ENCODE data around the gene FBLN1.
A peak's percentile ranks its signal among the peaks of the same experiment; 100 is the strongest.
"Not testable (repeated sequence)": the region's sequence is repeated elsewhere in the genome, so short reads cannot be mapped to it uniquely, and the experiment has no call there.

The FBLN1 gene

DNA sequence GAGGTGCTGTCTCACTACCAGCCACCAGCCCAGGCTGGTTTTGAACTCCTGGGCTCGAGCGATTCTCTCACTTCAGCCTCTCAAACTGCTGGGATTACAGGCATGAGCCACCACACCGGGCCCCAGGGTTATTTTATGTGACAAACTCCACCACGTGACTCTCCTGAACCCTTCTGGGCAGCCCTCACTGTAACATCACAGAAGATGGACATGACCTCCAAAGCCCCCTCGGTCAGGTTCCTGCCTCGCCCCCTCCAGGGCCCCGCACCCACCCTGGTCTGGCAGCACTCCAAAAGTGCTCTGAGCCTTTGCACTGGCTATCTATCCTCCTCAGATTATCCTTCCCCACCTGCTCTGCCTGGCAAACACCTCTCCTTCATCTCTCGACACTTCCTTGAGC lies 45.9 kb upstream of the FBLN1 start:
- TF ChIP-seq CTCF (IDR thresholded peaks at IDR 0.05), result no peak
- no peak for DNase-seq
- Mint-ChIP-seq H3K27me3 (ENCODE audit: low read depth, poor library complexity) (peaks cover 6% of the 10 kb centered on the region), H3K27ac (peak overlapping the region; percentile 44), H3K9me3 (no peaks in the 10 kb centered on the region), H3K36me3 (ENCODE audit: low read depth) (no peaks in the 10 kb centered on the region), H3K4me1 (peaks cover 46% of the 10 kb centered on the region), H3K4me3 (no peak overlapping the region)

DNA sequence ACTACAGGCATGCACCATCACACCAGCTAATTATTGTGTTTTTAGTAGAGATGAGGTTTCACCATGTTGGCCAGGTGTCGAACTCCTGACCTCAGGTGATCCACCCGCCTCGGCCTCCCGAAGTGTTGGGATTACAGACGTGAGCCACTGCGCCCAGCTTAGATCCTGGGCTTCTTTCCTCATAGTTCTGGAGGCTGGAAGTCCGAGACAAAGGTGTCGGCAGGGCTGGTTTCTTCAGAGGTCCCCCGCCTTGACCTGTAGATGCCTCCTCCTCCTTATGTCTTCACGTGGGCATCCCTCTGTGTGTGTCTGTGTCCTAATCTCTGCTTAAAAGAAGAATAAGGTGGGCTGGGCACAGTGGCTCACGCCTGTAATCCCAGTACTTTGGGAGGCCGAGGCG lies 44.2 kb upstream of the FBLN1 start:
- Mint-ChIP-seq H3K9me3 (peaks cover 5% of the 10 kb centered on the region), H3K4me1 (peaks cover 42% of the 10 kb centered on the region), H3K4me3 (no peak overlapping the region), H3K27ac (no peak overlapping the region), H3K27me3 (ENCODE audit: low read depth, poor library complexity) (peaks cover 9% of the 10 kb centered on the region), H3K36me3 (ENCODE audit: low read depth) (no peaks in the 10 kb centered on the region)
- no peak for DNase-seq
- no peak for TF ChIP-seq CTCF (IDR thresholded peaks at IDR 0.05)

- peaks cover 9% of the 10 kb centered on the region for H3K9me3 Mint-ChIP-seq
- TF ChIP-seq CTCF (IDR thresholded peaks at IDR 0.05), result no peak
- H3K4me1 Mint-ChIP-seq, result peaks cover 35% of the 10 kb centered on the region
- no peak overlapping the region for H3K27ac Mint-ChIP-seq
- H3K27me3 Mint-ChIP-seq (ENCODE audit: low read depth, poor library complexity), result peaks cover 9% of the 10 kb centered on the region
- H3K4me3 Mint-ChIP-seq, result no peak overlapping the region
- peaks cover 2% of the 10 kb centered on the region for H3K36me3 Mint-ChIP-seq (ENCODE audit: low read depth)
- no peak for DNase-seq
Observed at GRCh38 chr22:45459235-45459634, 43.4 kb upstream of the FBLN1 start.

DNA sequence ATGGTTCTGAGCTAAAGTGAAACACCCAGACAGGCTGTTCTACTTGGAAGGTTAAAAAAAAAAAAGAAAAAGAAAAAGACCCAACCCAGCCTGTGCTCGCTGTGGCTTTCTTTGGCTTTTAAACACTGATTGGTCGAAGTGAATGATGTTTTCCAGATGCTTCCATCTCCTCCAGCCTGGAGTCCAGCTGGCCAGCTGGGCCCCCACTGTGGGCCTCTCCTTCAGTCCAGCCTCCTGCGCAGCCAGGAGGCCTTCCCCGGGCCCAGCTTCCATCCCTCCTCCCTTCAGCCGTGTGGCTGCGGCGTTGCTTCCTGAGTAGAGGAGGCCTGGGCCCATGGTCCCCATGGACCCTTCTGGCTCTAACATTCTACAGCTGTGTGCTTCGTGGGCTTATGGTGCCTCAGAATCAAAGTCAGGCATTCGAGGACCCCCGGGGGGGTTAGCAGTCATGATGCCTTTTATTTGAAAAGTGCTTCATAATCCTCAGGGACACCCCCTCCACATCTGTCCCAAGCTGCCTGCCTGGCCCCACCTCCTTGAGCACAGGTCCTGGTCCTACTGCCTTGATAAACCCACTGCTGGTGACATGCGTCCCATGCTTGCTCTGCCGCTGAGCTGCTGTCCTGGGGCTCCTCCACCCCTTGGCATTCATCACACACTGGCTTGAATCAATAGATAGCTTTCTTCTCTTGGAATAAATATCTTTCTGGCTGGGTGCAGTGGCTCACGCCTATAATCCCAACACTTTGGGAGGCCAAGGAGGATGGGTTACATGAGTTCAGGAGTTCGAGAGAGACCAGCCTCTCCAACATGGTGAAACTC lies 42.2 kb upstream of the FBLN1 start:
- TF ChIP-seq CTCF (IDR thresholded peaks at IDR 0.05), result no peak
- Mint-ChIP-seq H3K9me3 (peaks cover 16% of the 10 kb centered on the region), H3K4me1 (peaks cover 29% of the 10 kb centered on the region), H3K36me3 (ENCODE audit: low read depth) (peaks cover 5% of the 10 kb centered on the region), H3K27me3 (ENCODE audit: low read depth, poor library complexity) (peaks cover 9% of the 10 kb centered on the region), H3K27ac (no peak overlapping the region), H3K4me3 (no peak overlapping the region)
- DNase-seq, result no peak

DNA sequence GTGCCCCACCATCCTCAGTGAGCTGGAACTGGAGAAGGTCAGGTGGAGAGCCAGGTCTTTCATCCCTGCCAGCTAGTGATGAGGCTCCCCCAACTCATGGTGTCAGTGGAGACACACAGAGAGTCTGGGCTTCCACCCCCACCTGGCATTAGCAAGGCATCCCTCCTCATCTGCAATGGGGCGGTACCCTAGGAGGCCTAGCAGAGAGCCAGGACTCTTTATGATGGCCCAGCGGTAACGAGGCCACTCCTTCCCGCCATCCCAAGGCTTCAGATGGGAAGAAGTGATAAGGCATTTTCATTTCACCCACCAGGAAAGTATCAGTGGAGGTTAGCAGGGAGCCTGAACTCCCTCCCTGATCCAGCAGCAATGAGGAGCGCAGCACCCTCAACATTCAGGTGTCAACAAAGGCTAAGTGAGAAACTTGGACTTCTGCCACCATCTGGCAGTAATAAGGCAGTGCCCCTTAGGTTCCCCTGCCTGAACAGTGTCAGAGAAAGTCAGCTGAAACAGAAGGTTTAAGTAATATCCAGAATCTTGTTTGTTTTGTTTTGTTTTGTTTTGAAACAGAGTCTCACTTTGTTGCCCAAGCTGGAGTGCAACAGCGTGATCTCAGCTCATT lies 40.5 kb upstream of the FBLN1 start:
- Mint-ChIP-seq H3K27ac (no peak overlapping the region), H3K4me3 (no peak overlapping the region), H3K27me3 (ENCODE audit: low read depth, poor library complexity) (peaks cover 9% of the 10 kb centered on the region), H3K9me3 (peaks cover 25% of the 10 kb centered on the region), H3K36me3 (ENCODE audit: low read depth) (peaks cover 5% of the 10 kb centered on the region), H3K4me1 (peaks cover 22% of the 10 kb centered on the region)
- peak; percentile 38 for TF ChIP-seq CTCF (IDR thresholded peaks at IDR 0.05)
- DNase-seq, result no peak

DNA sequence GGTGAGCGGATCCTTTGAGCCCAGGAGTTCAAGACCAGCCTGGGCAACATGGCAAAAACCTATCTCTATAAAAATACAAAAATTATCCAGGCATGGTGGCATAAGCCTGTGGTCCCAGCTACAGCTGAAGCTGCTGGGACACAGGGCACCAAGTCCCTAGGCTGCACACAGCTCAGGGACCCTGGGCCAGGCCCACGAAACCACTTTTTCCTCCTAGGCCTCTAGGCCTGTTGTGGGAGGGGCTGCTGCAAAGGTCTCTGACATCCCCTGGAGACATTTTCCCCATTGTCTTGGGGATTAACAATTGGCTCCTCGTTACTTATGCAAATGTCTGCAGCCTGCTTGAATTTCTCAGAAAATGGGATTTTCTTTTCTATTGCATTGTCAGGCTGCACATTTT lies 39.0 kb upstream of the FBLN1 start:
- not testable (repeated sequence) for H3K27ac Mint-ChIP-seq; H3K36me3 Mint-ChIP-seq (ENCODE audit: low read depth); DNase-seq; H3K27me3 Mint-ChIP-seq (ENCODE audit: low read depth, poor library complexity); H3K4me3 Mint-ChIP-seq
- peaks cover 37% of the 10 kb centered on the region for H3K9me3 Mint-ChIP-seq
- H3K4me1 Mint-ChIP-seq, result peaks cover 24% of the 10 kb centered on the region
